ENCODE results near the gene PDIK1L. TPM values are rescaled to one million over a fixed set of nuclear protein-coding genes. Genes with fewer than 3 reads are reported as not detected.

Gene PDIK1L
- total and polyA plus RNA-seq, 9 of the 15 experiments (the other 6 are each of a cell fraction or from before 2014, with no cell fraction given), result 12.8 to 30.2 (median 21.5) TPM

DNA sequence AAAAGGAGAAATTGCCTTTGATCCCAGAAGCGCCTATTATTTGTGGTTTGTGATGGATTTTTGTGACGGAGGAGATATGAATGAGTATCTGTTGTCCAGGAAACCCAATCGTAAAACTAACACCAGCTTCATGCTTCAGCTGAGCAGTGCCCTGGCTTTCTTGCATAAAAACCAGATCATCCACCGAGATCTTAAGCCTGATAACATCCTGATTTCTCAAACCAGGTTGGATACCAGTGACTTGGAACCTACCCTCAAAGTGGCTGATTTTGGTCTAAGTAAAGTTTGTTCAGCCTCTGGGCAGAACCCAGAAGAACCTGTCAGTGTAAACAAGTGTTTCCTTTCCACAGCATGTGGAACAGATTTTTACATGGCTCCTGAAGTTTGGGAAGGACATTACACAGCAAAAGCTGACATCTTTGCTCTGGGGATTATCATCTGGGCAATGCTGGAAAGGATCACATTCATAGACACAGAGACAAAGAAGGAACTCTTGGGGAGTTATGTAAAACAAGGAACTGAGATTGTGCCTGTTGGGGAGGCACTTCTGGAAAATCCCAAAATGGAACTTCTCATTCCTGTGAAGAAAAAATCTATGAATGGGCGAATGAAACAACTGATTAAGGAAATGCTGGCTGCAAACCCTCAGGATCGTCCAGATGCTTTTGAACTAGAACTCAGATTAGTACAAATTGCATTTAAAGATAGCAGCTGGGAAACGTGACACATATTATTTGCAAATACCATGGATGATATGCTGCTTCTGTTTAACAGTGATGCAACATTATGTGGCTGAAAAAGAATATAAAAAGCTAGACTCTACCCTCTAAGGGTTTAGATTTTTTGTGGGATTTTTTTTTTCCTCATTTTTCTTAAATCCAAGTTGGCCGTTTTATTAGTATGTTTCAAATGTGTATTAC lies 10.5 kb downstream of the PDIK1L start (continued):
- TF ChIP-seq, protein P1, sequence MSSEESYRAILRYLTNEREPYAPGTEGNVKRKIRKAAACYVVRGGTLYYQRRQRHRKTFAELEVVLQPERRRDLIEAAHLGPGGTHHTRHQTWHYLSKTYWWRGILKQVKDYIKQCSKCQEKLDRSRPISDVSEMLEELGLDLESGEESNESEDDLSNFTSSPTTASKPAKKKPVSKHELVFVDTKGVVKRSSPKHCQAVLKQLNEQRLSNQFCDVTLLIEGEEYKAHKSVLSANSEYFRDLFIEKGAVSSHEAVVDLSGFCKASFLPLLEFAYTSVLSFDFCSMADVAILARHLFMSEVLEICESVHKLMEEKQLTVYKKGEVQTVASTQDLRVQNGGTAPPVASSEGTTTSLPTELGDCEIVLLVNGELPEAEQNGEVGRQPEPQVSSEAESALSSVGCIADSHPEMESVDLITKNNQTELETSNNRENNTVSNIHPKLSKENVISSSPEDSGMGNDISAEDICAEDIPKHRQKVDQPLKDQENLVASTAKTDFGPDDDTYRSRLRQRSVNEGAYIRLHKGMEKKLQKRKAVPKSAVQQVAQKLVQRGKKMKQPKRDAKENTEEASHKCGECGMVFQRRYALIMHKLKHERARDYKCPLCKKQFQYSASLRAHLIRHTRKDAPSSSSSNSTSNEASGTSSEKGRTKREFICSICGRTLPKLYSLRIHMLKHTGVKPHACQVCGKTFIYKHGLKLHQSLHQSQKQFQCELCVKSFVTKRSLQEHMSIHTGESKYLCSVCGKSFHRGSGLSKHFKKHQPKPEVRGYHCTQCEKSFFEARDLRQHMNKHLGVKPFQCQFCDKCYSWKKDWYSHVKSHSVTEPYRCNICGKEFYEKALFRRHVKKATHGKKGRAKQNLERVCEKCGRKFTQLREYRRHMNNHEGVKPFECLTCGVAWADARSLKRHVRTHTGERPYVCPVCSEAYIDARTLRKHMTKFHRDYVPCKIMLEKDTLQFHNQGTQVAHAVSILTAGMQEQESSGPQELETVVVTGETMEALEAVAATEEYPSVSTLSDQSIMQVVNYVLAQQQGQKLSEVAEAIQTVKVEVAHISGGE (CRISPR knock-in tag; IDR thresholded peaks at IDR 0.05), result peak in 1 of 3 experiments; percentile 46; a peak in 1 of 6 replicates
- TF ChIP-seq KDM1A (IDR thresholded peaks at IDR 0.05), result peak; percentile 13 to 42; a peak in 1 of 4 replicates
- no peak for TF ChIP-seq ILK (tag; IDR thresholded peaks at IDR 0.05; ENCODE audit: borderline replicate concordance, low read depth)
- TF ChIP-seq ZEB2 (IDR thresholded peaks at IDR 0.05), result no peak
- TF ChIP-seq CEBPG (CRISPR knock-in tag; IDR thresholded peaks at IDR 0.05), result peak; percentile 75
- peak; percentile 84 to 90 for TF ChIP-seq CEBPG (tag; conservative IDR thresholded peaks at IDR 0.05 in 1 of 2, IDR thresholded peaks at IDR 0.05 in 1 of 2)
- TF ChIP-seq SMARCB1 (IDR thresholded peaks at IDR 0.05; ENCODE audit: insufficient read length, low read depth), result peak; percentile 95
- TF ChIP-seq DACH1 (IDR thresholded peaks at IDR 0.05; ENCODE audit: partially characterized antibody), result peak; percentile 52
- TF ChIP-seq, protein P2, sequence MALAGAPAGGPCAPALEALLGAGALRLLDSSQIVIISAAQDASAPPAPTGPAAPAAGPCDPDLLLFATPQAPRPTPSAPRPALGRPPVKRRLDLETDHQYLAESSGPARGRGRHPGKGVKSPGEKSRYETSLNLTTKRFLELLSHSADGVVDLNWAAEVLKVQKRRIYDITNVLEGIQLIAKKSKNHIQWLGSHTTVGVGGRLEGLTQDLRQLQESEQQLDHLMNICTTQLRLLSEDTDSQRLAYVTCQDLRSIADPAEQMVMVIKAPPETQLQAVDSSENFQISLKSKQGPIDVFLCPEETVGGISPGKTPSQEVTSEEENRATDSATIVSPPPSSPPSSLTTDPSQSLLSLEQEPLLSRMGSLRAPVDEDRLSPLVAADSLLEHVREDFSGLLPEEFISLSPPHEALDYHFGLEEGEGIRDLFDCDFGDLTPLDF (CRISPR knock-in tag; IDR thresholded peaks at IDR 0.05), result peak; percentile 28; the same call in 1 of the 2 replicates
- 0 out of 2 replicates have a peak, but pooled peaks have one; percentile 74 for TF ChIP-seq PREB (CRISPR knock-in tag; IDR thresholded peaks at IDR 0.05)
- TF ChIP-seq RCOR1 (IDR thresholded peaks at IDR 0.05; ENCODE audit: borderline replicate concordance in 1 of 2, low read depth in 2 of 2, low read length in 2 of 2), result peak in 1 of 2 experiments; percentile 53; a peak in 1 of 4 replicates
- TF ChIP-seq FOXA3 (CRISPR knock-in tag; conservative IDR thresholded peaks at IDR 0.05 in 1 of 2, IDR thresholded peaks at IDR 0.05 in 1 of 2), result peak in 1 of 2 experiments; percentile 64; a peak in 1 of 4 replicates
- TF ChIP-seq PPARD (CRISPR knock-in tag; IDR thresholded peaks at IDR 0.05), result no peak
